ENCODE data around the gene MAML3.

Gene MAML3

DNA sequence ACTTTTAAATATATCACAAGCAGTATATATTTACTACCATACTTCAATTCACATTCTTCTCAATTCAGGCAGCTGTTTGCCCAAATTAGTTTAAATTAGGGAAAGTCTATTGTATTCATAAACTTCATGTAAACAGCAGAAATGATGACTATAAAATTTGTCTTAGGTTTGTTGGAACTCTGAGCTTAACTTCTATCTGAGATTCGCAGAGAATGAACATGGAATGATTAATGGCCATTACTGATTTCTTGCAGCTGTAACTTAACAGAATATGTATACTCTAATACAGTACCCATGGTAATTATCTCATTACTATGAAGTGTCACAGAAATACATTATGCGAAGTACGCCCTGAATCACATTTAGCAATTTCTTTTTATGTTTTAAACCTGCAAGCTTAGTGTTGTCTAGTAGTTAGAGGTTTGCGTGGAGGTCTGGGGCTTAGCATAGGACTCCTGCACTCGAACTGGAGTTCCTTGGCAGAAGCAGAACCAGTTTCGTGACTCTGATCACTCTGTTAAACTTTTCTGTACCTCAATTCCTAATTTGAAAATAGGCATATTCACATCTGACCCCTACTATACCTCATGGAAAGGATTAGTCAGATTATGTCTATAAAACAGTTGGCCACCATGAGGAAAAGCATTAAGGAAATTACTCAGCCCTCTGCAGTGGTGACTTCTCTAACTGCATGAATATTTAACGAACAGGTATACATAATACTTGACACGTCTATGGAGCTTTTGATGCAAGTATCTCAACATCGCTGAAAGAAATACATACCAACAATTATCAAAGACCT lies 245.1 kb downstream of the MAML3 start:
- TF ChIP-seq TAF1 (IDR thresholded peaks at IDR 0.05; ENCODE audit: borderline replicate concordance, insufficient read depth, low read length) (no peak), POLR2AphosphoS5 (IDR thresholded peaks at IDR 0.05; ENCODE audit: low read depth, low read length) (no peak), SIN3A (IDR thresholded peaks at IDR 0.05; ENCODE audit: borderline replicate concordance, insufficient read depth, low read length) (no peak)
- TF ChIP-seq, protein P1, sequence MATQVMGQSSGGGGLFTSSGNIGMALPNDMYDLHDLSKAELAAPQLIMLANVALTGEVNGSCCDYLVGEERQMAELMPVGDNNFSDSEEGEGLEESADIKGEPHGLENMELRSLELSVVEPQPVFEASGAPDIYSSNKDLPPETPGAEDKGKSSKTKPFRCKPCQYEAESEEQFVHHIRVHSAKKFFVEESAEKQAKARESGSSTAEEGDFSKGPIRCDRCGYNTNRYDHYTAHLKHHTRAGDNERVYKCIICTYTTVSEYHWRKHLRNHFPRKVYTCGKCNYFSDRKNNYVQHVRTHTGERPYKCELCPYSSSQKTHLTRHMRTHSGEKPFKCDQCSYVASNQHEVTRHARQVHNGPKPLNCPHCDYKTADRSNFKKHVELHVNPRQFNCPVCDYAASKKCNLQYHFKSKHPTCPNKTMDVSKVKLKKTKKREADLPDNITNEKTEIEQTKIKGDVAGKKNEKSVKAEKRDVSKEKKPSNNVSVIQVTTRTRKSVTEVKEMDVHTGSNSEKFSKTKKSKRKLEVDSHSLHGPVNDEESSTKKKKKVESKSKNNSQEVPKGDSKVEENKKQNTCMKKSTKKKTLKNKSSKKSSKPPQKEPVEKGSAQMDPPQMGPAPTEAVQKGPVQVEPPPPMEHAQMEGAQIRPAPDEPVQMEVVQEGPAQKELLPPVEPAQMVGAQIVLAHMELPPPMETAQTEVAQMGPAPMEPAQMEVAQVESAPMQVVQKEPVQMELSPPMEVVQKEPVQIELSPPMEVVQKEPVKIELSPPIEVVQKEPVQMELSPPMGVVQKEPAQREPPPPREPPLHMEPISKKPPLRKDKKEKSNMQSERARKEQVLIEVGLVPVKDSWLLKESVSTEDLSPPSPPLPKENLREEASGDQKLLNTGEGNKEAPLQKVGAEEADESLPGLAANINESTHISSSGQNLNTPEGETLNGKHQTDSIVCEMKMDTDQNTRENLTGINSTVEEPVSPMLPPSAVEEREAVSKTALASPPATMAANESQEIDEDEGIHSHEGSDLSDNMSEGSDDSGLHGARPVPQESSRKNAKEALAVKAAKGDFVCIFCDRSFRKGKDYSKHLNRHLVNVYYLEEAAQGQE (IDR thresholded peaks at IDR 0.05; ENCODE audit: insufficient read depth in 1 of 2, low read depth in 2 of 2, low read length in 2 of 2), result no peak

DNA sequence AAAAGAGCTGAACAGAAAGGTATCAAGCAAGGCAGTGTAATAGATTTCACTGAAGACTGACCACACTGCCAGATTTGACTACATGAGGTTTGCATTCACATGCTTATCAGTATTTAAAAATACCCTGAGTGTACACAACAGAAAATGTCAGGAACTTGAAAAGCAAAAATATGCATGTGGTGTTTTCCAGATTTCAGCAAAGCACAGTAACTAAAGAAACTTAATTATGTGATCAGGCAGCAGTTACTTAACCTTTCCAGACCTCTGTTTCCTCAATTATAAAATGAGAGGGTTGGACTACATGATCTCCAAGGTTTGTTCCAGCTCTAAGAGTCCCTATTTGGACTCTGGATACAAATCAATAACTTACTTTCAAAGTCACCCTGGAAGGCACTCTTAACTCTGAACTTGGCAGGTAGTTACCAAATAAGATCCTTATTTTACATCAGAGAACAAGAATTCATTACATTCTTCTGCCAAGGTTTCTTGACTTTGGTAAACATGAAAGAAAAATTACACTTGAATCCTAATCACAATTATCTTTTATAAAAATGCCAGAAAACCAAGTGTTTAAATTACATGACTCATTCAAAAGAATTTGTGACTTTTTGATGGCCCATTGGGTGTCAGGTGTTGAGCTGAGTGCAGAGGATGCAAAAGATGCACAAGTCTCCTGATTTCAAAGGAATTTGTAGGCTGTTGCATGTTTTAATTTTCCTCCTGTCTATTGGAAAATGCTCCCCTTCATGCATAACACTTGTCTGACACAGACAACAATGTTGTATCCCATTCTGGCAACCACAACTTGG lies 246.8 kb downstream of the MAML3 start:
- TF ChIP-seq SIN3A (IDR thresholded peaks at IDR 0.05; ENCODE audit: borderline replicate concordance, insufficient read depth, low read length), result no peak
- no peak for TF ChIP-seq TAF1 (IDR thresholded peaks at IDR 0.05; ENCODE audit: borderline replicate concordance, insufficient read depth, low read length)
- no peak for TF ChIP-seq POLR2AphosphoS5 (IDR thresholded peaks at IDR 0.05; ENCODE audit: low read depth, low read length)
- TF ChIP-seq FOXP2 (optimal IDR thresholded peaks at IDR 0.05; ENCODE audit: borderline replicate concordance, extremely low read depth, extremely low read length, insufficient read depth), result no peak
- TF ChIP-seq, protein P1 (IDR thresholded peaks at IDR 0.05; ENCODE audit: insufficient read depth in 1 of 2, low read depth in 2 of 2, low read length in 2 of 2), result no peak

DNA sequence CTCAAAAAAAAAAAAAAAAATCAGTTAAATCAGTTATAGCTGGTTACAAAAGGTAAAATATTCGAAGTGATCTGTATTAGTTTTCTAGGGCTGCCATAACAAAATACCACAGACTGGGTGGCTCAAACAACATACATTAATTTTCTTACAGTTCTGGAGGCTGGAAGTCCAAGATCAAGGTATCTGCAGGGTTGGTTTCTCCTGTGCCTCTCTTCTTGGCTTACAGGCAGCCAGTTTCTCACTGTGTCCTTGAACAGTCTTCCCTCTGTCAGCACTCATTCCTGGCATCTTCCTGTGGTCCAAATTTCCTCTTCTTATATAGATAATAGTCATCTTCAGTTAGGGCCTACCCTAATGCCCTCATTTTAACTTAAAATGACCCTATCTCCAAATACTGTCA lies 248.5 kb downstream of the MAML3 start:
- no peak for TF ChIP-seq FOXP2 (optimal IDR thresholded peaks at IDR 0.05; ENCODE audit: borderline replicate concordance, extremely low read depth, extremely low read length, insufficient read depth)
- TF ChIP-seq, protein P1 (IDR thresholded peaks at IDR 0.05; ENCODE audit: insufficient read depth in 1 of 2, low read depth in 2 of 2, low read length in 2 of 2), result no peak
- TF ChIP-seq TAF1 (IDR thresholded peaks at IDR 0.05; ENCODE audit: borderline replicate concordance, insufficient read depth, low read length), result no peak
- no peak for TF ChIP-seq SIN3A (IDR thresholded peaks at IDR 0.05; ENCODE audit: borderline replicate concordance, insufficient read depth, low read length)
- TF ChIP-seq POLR2AphosphoS5 (IDR thresholded peaks at IDR 0.05; ENCODE audit: low read depth, low read length), result no peak

DNA sequence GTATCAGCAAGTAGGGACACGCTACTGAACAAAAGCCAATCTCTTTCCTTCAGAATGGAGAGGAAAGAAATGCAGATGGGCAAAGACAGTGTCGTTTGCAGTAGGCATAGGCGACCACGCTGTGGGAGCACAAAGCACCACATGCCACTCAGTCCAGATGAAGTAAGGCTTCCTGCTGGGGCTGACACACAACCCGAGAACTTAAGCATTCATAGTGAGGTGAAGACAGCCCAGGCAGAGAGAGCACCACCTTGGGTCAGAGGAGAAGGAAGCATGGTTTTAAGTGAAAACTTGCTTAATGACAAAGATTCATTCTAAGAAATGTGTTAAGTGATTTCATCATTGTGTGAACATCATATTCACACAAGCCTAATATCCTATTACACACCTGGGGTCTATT lies 249.6 kb downstream of the MAML3 start:
- TF ChIP-seq TAF1 (IDR thresholded peaks at IDR 0.05; ENCODE audit: borderline replicate concordance, insufficient read depth, low read length), result no peak
- no peak for TF ChIP-seq POLR2AphosphoS5 (IDR thresholded peaks at IDR 0.05; ENCODE audit: low read depth, low read length)
- no peak for TF ChIP-seq SIN3A (IDR thresholded peaks at IDR 0.05; ENCODE audit: borderline replicate concordance, insufficient read depth, low read length)
- TF ChIP-seq FOXP2 (optimal IDR thresholded peaks at IDR 0.05; ENCODE audit: borderline replicate concordance, extremely low read depth, extremely low read length, insufficient read depth), result no peak
- TF ChIP-seq, protein P1 (IDR thresholded peaks at IDR 0.05; ENCODE audit: insufficient read depth in 1 of 2, low read depth in 2 of 2, low read length in 2 of 2), result no peak
